GM21737 (cell line): ENCODE data around the gene SATB1.

Experiments used
- ATAC-seq: cut with Tn5 transposase; IDR thresholded peaks from one replicate; pipeline ENCODE4 v1.9.1; 2021; ENCODE audit warnings: mild to moderate bottlenecking, moderate library complexity; ENCODE audit not compliant: unreplicated experiment

SATB1 gene

DNA sequence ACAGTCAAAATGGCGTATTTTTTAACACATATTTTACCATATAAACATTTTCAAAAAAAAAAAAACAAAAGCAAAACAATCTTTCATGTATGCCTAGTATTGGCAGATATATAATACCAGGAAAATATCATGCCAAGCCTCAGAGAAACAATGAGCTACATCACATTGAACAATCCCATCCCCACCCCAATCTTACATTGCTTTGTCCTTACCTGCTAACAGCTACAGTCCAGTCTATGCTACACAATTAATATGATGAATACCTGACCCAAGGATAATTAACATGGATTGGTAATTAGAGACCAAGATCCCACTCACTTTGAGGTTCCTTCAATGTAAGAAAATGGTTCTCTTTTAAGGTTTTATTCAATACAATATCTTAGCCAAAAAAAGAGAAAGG lies 7.6 kb upstream of the SATB1 start:
- no peak for ATAC-seq

- ATAC-seq, result no peak
Observed at GRCh38 chr3:18431266-18431665, 6.1 kb upstream of the SATB1 start.

DNA sequence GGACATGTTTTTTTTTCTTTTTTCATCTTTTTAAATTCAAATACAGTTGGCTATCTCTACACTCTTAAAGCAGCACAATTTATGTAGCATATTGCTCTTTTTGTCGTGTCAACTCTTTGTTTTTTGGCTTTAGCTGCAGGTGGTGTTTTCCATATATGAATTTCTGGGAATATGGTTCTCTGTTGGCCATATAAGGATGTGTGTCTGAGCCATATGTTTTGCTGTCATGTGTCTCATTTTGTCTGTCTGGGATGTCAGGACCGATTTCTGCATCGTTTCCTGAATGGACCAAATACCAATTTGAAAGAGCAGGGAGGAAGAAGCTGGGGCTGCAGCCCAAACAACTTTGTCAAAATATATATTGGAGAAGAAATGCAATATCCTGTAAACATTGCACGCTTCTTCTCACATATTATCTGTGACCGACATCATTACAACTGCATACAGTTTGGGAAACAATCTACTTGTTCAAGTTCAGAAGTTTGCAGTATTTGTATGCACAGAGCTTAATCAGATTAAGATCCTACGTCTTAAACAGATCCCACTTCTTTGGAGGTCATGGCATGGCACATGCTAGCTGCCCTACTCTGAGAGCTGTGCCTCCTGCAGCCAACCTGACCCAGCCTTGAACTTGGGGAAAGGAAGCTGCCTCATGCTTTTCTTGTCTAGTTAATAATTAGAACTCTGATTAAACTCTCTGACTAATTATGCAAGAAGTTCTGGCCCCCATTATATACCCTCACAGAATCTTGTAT lies 4.0 kb upstream of the SATB1 start:
- no peak for ATAC-seq

GRCh38 chr3:18428036-18428435 lies 2.9 kb upstream of the SATB1 start:
- no peak for ATAC-seq

- ATAC-seq, result no peak
Observed at GRCh38 chr3:18426597-18427193, 1.6 kb upstream of the SATB1 start.

DNA sequence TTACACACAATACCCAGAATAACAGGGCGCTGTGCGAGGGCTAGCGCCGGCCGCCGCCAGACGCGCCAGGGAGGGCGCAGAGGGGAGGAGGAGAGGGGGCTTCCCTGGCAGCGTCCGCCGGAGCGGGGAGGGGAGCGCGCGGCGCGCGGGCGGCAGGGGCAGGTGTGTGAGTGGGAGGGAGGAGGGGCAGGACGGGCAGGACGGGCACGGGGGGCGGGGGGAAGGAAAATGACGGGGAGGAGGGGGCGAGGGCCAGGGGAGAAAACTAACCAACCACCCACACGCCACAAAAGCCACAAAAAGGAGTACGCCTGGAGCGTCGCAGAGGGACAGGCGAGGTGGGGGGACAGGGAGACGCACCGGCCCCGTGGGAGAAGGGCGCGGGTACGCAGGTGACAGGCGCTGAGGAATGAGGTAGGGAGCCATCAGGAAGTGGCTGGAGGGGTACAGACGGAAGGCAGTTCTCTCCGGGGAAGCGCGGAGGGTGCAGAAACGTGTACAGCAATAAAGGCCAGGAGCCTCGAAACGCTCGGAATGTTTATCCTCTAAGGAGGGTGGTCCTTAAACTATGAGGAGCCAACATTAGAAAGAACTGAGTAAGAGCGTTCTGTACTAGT lies 610 bp upstream of the SATB1 start:
- ATAC-seq, result no peak

DNA sequence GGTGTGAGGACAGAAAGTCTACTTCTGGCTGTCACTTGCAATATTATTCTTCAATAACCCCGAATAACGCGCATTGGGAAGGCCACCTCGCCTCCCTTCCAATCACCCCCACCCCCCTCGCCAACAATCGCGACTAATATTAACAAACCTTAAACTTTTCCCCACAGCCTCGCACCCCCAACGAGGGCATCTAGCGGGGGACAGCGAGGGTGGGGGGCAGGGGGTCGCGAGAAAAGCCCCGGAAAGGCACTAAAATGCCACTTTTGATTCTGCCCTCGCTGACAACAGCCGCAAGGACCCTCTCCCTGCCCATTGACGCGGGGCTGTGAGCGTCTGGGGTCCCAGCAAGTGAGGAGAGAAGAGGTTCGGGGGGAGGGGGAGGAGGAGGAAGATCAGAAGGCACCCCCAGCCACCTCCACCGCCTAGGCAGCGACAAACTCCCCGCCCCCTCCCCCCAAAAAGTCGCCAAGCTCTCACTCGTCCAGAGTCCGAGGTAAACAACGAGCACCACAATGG lies 868 bp downstream of the SATB1 start:
- ATAC-seq, result no peak

DNA sequence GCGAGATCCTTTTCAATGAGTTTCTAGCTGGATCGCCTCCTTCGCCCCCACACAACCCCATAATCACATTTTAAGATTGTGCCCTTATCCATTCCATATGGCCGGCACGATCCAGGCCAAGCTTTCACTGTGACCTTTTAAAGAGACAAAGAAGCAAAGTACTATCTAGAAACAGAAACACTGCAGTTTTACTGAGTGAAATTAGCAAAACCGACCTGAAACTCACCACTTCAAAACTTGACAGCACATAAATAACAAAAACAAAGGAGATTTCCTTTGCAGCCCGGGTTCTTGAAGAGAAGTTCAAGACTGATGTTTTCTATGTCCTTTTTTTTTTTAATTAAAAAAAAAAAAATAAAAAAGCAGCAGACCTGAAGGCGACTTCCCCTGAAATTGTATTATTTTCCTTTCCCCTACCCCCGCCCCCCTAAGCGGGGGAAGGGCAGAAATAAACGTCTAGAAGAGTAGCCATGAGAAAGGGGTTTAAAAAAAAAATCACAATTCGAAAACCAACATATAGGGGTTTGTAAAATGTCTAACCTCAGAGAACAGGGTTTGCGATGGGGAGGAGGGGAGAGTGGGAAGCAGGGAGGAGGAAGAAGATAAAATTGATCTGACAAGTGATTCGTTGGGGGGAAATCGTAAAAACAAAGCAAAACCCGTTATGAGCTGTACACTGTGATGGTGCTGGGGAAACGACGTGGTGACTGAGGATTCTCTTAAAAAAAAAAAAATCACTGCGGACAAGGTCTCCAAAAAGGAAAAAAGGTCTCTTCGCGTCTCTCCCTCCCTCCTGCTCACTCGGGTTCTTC lies 1.5 kb downstream of the SATB1 start:
- ATAC-seq, result peak; percentile 82

GRCh38 chr3:18422972-18423371 lies 2.2 kb downstream of the SATB1 start:
- ATAC-seq, result no peak

DNA sequence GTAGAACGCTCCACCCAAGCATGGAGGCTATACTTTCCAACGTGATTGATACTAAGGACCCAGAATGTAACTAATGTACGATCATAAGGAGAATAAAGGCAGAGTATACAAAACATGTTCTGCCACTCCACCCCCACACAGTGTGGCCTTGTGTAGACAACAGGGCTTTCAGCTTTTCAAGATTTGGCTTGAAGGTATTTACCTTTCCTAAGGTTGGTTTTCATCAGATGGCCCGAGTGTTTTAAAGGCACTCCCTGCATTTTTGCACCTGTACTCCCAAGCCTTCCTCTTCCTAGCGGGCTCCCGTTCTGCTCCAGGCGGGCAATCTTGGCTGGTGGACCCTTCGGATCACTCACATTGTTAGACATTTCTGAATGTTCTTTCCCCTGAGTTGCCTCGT lies 4.6 kb downstream of the SATB1 start:
- no peak for ATAC-seq

- ATAC-seq, result no peak
Observed at GRCh38 chr3:18419232-18419631, 5.9 kb downstream of the SATB1 start.

DNA sequence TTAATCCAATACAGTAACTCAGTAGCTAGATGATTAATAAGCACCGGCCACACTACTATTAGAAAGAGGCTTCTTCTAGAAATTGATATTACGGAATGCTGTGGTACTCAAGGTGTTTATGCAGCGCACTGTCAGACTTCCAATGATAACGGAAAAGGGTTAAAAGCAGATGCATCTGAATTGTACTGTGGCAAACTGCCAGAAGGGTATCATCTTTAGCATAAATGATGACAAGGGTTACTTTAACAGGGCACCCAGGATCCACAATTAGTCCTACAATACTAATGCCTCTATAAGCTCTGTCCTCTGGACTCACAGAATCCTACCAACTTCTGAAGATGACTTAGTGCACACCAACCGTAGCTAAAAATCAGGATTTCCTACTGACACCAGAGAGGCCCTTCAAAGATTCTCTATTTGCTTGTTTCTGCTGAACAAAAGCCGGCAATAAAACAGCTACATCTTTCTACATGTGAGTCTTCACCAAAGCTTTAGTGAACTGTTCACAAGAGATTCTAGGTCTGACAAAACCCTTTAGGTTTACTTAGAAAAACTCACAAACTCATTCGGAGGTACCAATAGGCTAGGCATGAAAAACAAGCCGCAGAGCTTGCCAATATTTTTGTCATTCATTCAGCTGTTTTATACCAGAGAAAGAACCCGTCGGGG lies 7.1 kb downstream of the SATB1 start:
- ATAC-seq, result no peak

DNA sequence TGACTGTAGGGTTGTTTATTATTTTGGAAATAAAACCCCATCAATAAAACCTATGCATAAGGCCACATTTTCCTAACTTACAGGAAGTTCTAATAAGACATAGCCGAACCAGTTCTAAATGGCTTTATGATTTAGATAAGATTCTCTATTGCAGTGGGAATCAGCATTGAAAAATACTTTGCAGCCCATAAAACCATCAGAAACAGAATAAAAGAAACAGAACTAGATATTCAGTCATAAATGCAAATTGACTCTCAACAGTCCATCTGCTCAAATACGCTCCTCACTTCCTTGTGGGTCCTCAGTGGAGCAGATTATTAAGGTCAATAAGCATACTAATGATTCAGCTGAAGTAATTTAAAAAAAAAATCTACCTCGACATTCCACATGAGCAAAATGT lies 8.8 kb downstream of the SATB1 start:
- ATAC-seq, result no peak

- ATAC-seq, result no peak
Observed at GRCh38 chr3:18415839-18416238, 9.3 kb downstream of the SATB1 start.

DNA sequence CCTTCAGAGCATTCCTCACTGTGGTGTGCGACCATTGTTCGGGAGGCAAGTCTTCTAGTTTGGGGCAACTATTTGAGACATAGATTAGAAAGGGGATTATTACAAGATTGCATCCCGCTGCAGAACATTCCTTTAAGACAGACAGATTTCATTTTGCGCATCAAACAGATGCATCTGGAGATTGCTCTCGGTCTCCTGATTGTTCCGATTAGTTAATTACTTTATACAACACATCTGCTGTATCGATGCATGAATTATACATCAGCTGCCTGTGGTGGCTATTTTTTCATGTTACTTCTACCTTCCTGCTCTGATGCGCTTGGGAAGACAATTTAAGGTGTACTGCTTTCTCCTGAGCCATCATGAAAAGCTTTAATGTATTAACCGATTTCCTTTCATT lies 10.0 kb downstream of the SATB1 start:
- no peak for ATAC-seq

DNA sequence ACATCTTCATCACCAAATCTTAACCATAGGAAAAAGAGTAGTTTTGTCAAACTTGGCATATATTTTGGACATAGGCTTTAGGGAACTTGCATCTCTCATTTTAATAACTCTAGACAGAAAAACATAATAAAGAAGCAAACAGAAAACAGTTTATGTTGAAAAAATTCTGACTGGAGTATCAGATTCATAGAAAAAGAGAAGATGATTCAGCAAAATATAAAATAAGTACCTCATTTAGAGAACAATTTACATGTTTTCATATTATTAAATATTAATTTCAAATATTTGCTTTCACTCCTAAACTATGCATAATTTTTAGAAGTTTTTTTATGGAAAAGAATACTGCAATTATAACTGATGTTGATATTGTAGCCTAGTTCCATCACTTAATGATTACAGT lies 12.5 kb downstream of the SATB1 start:
- ATAC-seq, result no peak

- ATAC-seq, result no peak
Observed at GRCh38 chr3:18411541-18411940, 13.6 kb downstream of the SATB1 start.

DNA sequence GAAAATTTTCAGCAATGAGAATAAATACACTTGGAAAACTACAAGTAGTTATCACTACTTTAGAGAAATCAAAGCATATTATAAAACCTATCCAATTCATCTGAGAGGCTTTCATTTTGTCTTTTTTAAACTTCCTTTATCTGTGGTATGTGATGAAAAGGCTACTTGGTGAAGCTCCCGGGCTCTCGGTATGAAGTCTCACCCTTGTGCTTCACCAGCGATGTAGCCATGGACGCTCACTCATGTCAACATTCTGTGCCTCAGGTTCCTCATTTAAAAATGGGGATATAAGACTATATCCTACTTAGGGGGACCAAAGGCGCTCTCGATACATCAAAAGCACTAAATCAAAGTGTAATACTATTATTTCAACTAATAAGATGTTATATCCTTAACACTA lies 14.9 kb downstream of the SATB1 start:
- ATAC-seq, result no peak

DNA sequence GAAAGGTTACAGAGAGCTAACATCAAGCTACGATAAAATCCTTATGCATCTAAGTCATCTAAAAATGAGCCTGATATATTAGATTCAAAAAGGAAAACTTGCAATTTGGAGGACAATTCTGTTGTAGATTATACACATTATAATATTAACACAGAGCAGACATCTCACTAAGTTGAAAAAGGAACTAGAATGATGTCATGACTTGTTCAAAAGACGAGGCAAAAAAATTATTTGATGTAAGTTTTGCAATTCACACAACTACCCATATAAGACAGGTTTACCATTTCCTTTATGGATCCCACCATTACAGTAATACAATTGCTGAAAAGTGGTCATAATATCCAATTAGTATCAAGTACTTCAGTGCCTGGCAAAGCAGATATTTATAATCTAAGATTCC lies 15.9 kb downstream of the SATB1 start:
- ATAC-seq, result no peak

DNA sequence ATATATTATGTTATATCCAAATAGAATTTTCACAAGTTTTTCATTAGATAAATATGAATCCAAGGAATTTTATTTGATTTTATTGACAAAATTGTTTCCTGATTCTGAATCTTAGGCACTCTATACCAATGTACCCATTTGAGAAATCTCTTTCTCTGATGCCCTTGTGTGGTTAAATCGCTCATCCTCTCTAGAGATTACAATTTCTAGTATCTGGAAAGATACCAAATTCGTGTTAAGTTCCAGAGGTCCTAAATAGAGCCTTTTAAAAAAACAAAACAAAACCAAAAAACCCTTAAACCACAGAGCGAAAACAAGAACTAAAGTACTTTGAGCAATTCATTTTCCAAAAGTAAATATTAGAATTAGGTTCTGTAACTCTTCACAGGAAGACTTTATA lies 20.0 kb downstream of the SATB1 start:
- ATAC-seq, result no peak

GRCh38 chr3:18403061-18403460 lies 22.1 kb downstream of the SATB1 start:
- no peak for ATAC-seq
